K562 (cell line): ENCODE data around the gene SLC28A1. TPM values are rescaled to one million over a fixed set of nuclear protein-coding genes. Genes with fewer than 3 reads are reported as not detected.

ENCODE experiments used
- BACH1 ChIP-seq: fragments of 200-800 bp; sonication (Bioruptor generic); IDR thresholded peaks from 2 replicates; pipeline ENCODE4 v1.6.1; 2016; ENCODE audit warnings: missing genetic modification characterization, missing compliant biosample characterization
- BCL6 ChIP-seq: fragments of 250-450 bp; sonication (Bioruptor Pico); IDR thresholded peaks from 2 replicates; pipeline ENCODE4 v1.4.0; 2020
- ESRRA ChIP-seq: fragments of 450-650 bp; IDR thresholded peaks from 2 replicates; pipeline ENCODE4 v1.6.1; 2014; ENCODE audit warnings: low read depth, mild to moderate bottlenecking, moderate library complexity, borderline replicate concordance
- RBM39 ChIP-seq: fragments of 200-400 bp; formaldehyde crosslinking; optimal IDR thresholded peaks from 2 replicates; pipeline ENCODE3; 2018; ENCODE audit warnings: low read depth, low read length
- RFX7 ChIP-seq: fragments of 250-450 bp; sonication (Bioruptor Pico); IDR thresholded peaks from 2 replicates; pipeline ENCODE4 v1.5.1; 2021; ENCODE audit warnings: mild to moderate bottlenecking
- U2AF1 ChIP-seq: fragments of 200-400 bp; formaldehyde crosslinking; optimal IDR thresholded peaks from 2 replicates; pipeline ENCODE3; 2017; ENCODE audit warnings: mild to moderate bottlenecking, low read depth, low read length, moderate library complexity
- ZC3H4 ChIP-seq: sonication (generic); formaldehyde crosslinking; IDR thresholded peaks from 2 replicates; pipeline ENCODE4 v1.9.0; 2021; ENCODE audit warnings: missing genetic modification reagents, borderline replicate concordance
- ZC3H8 ChIP-seq: fragments of 450-650 bp; IDR thresholded peaks from 2 replicates; pipeline ENCODE4 v1.6.1; 2017
- ZNF79 ChIP-seq: fragments of 250-450 bp; sonication (Bioruptor Pico); IDR thresholded peaks from 2 replicates; pipeline ENCODE4 v1.4.0; 2020; ENCODE audit warnings: low read depth, mild to moderate bottlenecking, moderate library complexity
- polyA plus RNA-seq, 8 experiments: library from polyadenylated mRNA; depleted of rRNA in 4 of 8; stranded (reverse) in 5 of 8; unstranded in 3 of 8; fragments of >200 nt; fragmentation: Nextera tagmentation in 2 of 8; fragmentation: Illumina TruSeq in 1 of 8; extraction: Ambion mirVana in 2 of 8; extraction: Trizol in 1 of 8; gene quantifications; 2 replicates each; pipeline versions ENCODE4 v1.2.1 to v1.2.3, GENCODE V29; 2011 to 2014; ENCODE audit warnings: inconsistent platforms in 1 of 8, missing spikeins in 1 of 8
- total RNA-seq, 7 experiments: library from RNA; depleted of rRNA in 6 of 7; stranded (reverse); fragments of >200 nt in 6 of 7; fragmentation: Illumina TruSeq in 2 of 7; extraction: Trizol in 2 of 7; gene quantifications; 2 replicates each; pipeline versions ENCODE4 v1.2.1 to v1.2.3, GENCODE V29; 2011 to 2021; ENCODE audit warnings: low replicate concordance in 1 of 7
- TF ChIP-seq, protein P1 (sequence below): fragments of 200-600 bp; sonication (generic); IDR thresholded peaks from one replicate; pipeline ENCODE4 v1.6.1; 2012; ENCODE audit warnings: mild to moderate bottlenecking, low read depth, low read length, inconsistent platforms
- TF ChIP-seq, protein P2 (sequence below), 2 experiments: fragments of 450-650 bp in 1 of 2; IDR thresholded peaks; 2 replicates each; pipeline ENCODE4 v1.6.1; 2011 to 2017; ENCODE audit warnings: low read depth in 2 of 2, antibody characterized with exemption in 1 of 2, borderline replicate concordance in 1 of 2, low read length in 1 of 2, mild to moderate bottlenecking in 1 of 2, mixed read lengths in 1 of 2; ENCODE audit not compliant: control insufficient read depth in 1 of 2

Gene SLC28A1
- total and polyA plus RNA-seq, 9 of the 15 experiments (the other 6 are each of a cell fraction or from before 2014, with no cell fraction given), result 0.04 TPM; not detected in 8

DNA sequence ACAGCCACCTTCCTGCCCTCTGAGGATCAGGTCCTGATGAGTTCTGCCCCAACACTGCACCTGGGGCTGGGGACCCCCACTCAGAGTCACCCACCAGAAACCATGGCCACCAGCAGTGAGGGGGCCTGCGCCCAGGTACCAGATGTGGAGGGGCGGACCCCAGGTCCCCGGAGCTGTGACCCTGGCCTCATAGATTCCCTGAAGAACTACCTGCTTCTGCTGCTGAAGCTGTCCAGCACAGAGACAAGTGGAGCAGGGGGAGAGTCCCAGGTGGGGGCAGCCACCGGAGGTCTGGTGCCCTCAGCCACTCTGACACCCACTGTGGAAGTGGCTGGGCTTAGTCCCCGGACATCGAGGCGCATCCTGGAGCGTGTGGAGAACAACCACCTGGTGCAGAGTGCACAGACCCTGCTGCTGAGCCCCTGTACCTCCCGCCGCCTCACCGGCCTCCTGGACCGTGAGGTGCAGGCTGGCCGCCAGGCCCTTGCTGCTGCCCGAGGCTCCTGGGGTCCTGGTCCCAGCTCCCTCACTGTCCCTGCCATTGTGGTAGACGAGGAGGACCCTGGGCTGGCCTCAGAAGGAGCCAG lies 27.0 kb upstream of the SLC28A1 start (continued):
- TF ChIP-seq, protein P1, sequence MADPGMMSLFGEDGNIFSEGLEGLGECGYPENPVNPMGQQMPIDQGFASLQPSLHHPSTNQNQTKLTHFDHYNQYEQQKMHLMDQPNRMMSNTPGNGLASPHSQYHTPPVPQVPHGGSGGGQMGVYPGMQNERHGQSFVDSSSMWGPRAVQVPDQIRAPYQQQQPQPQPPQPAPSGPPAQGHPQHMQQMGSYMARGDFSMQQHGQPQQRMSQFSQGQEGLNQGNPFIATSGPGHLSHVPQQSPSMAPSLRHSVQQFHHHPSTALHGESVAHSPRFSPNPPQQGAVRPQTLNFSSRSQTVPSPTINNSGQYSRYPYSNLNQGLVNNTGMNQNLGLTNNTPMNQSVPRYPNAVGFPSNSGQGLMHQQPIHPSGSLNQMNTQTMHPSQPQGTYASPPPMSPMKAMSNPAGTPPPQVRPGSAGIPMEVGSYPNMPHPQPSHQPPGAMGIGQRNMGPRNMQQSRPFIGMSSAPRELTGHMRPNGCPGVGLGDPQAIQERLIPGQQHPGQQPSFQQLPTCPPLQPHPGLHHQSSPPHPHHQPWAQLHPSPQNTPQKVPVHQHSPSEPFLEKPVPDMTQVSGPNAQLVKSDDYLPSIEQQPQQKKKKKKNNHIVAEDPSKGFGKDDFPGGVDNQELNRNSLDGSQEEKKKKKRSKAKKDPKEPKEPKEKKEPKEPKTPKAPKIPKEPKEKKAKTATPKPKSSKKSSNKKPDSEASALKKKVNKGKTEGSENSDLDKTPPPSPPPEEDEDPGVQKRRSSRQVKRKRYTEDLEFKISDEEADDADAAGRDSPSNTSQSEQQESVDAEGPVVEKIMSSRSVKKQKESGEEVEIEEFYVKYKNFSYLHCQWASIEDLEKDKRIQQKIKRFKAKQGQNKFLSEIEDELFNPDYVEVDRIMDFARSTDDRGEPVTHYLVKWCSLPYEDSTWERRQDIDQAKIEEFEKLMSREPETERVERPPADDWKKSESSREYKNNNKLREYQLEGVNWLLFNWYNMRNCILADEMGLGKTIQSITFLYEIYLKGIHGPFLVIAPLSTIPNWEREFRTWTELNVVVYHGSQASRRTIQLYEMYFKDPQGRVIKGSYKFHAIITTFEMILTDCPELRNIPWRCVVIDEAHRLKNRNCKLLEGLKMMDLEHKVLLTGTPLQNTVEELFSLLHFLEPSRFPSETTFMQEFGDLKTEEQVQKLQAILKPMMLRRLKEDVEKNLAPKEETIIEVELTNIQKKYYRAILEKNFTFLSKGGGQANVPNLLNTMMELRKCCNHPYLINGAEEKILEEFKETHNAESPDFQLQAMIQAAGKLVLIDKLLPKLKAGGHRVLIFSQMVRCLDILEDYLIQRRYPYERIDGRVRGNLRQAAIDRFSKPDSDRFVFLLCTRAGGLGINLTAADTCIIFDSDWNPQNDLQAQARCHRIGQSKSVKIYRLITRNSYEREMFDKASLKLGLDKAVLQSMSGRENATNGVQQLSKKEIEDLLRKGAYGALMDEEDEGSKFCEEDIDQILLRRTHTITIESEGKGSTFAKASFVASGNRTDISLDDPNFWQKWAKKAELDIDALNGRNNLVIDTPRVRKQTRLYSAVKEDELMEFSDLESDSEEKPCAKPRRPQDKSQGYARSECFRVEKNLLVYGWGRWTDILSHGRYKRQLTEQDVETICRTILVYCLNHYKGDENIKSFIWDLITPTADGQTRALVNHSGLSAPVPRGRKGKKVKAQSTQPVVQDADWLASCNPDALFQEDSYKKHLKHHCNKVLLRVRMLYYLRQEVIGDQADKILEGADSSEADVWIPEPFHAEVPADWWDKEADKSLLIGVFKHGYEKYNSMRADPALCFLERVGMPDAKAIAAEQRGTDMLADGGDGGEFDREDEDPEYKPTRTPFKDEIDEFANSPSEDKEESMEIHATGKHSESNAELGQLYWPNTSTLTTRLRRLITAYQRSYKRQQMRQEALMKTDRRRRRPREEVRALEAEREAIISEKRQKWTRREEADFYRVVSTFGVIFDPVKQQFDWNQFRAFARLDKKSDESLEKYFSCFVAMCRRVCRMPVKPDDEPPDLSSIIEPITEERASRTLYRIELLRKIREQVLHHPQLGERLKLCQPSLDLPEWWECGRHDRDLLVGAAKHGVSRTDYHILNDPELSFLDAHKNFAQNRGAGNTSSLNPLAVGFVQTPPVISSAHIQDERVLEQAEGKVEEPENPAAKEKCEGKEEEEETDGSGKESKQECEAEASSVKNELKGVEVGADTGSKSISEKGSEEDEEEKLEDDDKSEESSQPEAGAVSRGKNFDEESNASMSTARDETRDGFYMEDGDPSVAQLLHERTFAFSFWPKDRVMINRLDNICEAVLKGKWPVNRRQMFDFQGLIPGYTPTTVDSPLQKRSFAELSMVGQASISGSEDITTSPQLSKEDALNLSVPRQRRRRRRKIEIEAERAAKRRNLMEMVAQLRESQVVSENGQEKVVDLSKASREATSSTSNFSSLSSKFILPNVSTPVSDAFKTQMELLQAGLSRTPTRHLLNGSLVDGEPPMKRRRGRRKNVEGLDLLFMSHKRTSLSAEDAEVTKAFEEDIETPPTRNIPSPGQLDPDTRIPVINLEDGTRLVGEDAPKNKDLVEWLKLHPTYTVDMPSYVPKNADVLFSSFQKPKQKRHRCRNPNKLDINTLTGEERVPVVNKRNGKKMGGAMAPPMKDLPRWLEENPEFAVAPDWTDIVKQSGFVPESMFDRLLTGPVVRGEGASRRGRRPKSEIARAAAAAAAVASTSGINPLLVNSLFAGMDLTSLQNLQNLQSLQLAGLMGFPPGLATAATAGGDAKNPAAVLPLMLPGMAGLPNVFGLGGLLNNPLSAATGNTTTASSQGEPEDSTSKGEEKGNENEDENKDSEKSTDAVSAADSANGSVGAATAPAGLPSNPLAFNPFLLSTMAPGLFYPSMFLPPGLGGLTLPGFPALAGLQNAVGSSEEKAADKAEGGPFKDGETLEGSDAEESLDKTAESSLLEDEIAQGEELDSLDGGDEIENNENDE, result no peak
- no peak for TF ChIP-seq ZC3H4
- no peak for TF ChIP-seq ZNF79 (CRISPR knock-in tag)
- no peak for TF ChIP-seq RBM39
- TF ChIP-seq BACH1 (tag), result no peak
- TF ChIP-seq BCL6 (CRISPR knock-in tag), result no peak
- no peak for TF ChIP-seq ZC3H8
- TF ChIP-seq ESRRA, result no peak
- TF ChIP-seq RFX7 (CRISPR knock-in tag), result no peak
- no peak for TF ChIP-seq U2AF1
- TF ChIP-seq, protein P2, sequence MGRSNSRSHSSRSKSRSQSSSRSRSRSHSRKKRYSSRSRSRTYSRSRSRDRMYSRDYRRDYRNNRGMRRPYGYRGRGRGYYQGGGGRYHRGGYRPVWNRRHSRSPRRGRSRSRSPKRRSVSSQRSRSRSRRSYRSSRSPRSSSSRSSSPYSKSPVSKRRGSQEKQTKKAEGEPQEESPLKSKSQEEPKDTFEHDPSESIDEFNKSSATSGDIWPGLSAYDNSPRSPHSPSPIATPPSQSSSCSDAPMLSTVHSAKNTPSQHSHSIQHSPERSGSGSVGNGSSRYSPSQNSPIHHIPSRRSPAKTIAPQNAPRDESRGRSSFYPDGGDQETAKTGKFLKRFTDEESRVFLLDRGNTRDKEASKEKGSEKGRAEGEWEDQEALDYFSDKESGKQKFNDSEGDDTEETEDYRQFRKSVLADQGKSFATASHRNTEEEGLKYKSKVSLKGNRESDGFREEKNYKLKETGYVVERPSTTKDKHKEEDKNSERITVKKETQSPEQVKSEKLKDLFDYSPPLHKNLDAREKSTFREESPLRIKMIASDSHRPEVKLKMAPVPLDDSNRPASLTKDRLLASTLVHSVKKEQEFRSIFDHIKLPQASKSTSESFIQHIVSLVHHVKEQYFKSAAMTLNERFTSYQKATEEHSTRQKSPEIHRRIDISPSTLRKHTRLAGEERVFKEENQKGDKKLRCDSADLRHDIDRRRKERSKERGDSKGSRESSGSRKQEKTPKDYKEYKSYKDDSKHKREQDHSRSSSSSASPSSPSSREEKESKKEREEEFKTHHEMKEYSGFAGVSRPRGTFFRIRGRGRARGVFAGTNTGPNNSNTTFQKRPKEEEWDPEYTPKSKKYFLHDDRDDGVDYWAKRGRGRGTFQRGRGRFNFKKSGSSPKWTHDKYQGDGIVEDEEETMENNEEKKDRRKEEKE (IDR thresholded peaks at IDR 0.05; ENCODE audit: borderline replicate concordance in 1 of 2, control insufficient read depth in 1 of 2, low read depth in 2 of 2, low read length in 1 of 2), result no peak
